Karpas-422 (cell line): ENCODE results near the gene PAQR6. TPM values are rescaled to one million over a fixed set of nuclear protein-coding genes. Genes with fewer than 3 reads are reported as not detected.
A peak's percentile ranks its signal among the peaks of the same experiment; 100 is the strongest.

Source experiments
- DNase-seq: peaks from one replicate; pipeline ENCODE4 v3.0.0-alpha.2; 2015
- H2AFZ ChIP-seq: fragments of 200-600 bp; sonication (generic); 2 replicates; pipeline ENCODE4 v1.6.1; 2014; ENCODE audit warnings: antibody characterized with exemption, low read length, mixed read lengths
- H3K27ac ChIP-seq: fragments of 200-600 bp; sonication (generic); 2 replicates; pipeline ENCODE4 v1.5.1; 2014; ENCODE audit warnings: mild to moderate bottlenecking, low read length, moderate library complexity
- H3K27me3 ChIP-seq: fragments of 200-600 bp; sonication (generic); 2 replicates; pipeline ENCODE4 v1.6.1; 2014; ENCODE audit warnings: low read length, mixed read lengths
- H3K36me3 ChIP-seq: fragments of 200-600 bp; sonication (generic); 2 replicates; pipeline ENCODE4 v1.6.1; 2014; ENCODE audit warnings: low read length, mixed read lengths; ENCODE audit not compliant: insufficient read depth
- H3K4me1 ChIP-seq: fragments of 200-600 bp; sonication (generic); 2 replicates; pipeline ENCODE4 v1.6.1; 2014; ENCODE audit warnings: mild to moderate bottlenecking, low read length, mixed read lengths
- H3K4me2 ChIP-seq: fragments of 200-600 bp; sonication (generic); 2 replicates; pipeline ENCODE4 v1.6.1; 2014; ENCODE audit warnings: low read length, low read depth, mild to moderate bottlenecking; ENCODE audit not compliant: poor library complexity, severe bottlenecking
- H3K4me3 ChIP-seq: fragments of 200-600 bp; sonication (generic); 2 replicates; pipeline ENCODE4 v1.5.1; 2014; ENCODE audit warnings: mild to moderate bottlenecking, antibody characterized with exemption, low read length, mixed read lengths
- H3K79me2 ChIP-seq: fragments of 200-600 bp; sonication (generic); 2 replicates; pipeline ENCODE4 v1.6.1; 2014; ENCODE audit warnings: mild to moderate bottlenecking, low read length, mixed read lengths
- H3K9ac ChIP-seq: fragments of 200-600 bp; sonication (generic); 2 replicates; pipeline ENCODE4 v1.6.0; 2014; ENCODE audit warnings: low read length
- H3K9me2 ChIP-seq: fragments of 200-600 bp; sonication (generic), shearing (Covaris generic); replicated peaks from 2 replicates; pipeline ENCODE4 v1.6.0; 2014; ENCODE audit warnings: mild to moderate bottlenecking, low read length, moderate library complexity; ENCODE audit not compliant: insufficient read depth
- H3K9me3 ChIP-seq: fragments of 300-700, 200-600 bp; sonication (generic); 2 replicates; pipeline ENCODE4 v1.6.1; 2014; ENCODE audit warnings: low read length, mixed read lengths
- H4K20me1 ChIP-seq: fragments of 200-600 bp; sonication (generic); 2 replicates; pipeline ENCODE4 v1.6.1; 2014; ENCODE audit warnings: mild to moderate bottlenecking, antibody characterized with exemption, low read length, low read depth; ENCODE audit not compliant: insufficient read depth
- total RNA-seq: library from RNA; depleted of rRNA; stranded (reverse); fragments of >200 nt; shearing (Covaris generic); gene quantifications from 2 replicates; pipeline ENCODE4 v1.2.3, GENCODE V29; 2014; ENCODE audit warnings: low replicate concordance; rRNA removed

PAQR6 gene
- total RNA-seq, 1 experiment from 2014 or later: 7.6 TPM

DNA sequence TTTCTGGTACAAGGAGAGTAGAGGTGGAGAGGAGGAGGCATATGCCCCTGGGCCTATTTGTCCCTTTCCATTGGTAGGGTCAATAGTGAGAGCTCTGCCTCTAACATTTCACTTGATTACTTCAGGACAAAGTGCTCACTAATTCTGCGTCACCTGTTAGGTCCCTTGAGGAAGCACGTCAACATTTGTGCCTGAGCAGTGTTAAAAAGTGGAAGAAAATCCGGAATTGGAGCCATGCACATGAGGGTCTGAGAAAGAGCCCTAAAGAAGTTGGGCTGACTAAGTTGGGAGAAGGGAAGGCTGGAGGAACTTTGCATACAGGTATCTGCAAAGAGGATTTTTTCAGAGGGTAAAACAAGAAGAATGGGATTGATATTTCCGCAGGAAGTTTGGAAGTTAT, 52.0 kb downstream of the PAQR6 start:
- H3K9me3 ChIP-seq: no peaks in the 10 kb centered on the region
- no peak overlapping the region for H3K27ac ChIP-seq
- H3K9ac ChIP-seq: peak overlapping the region; percentile 23
- H2AFZ ChIP-seq: no peak overlapping the region
- peaks cover 9% of the 10 kb centered on the region; the same call in 1 of the 2 replicates for H4K20me1 ChIP-seq
- DNase-seq: peak; percentile 55
- peaks cover 27% of the 10 kb centered on the region for H3K4me1 ChIP-seq
- H3K9me2 ChIP-seq: no peaks in the 10 kb centered on the region
- peaks cover 67% of the 10 kb centered on the region for H3K79me2 ChIP-seq
- peak overlapping the region; percentile 93; the same call in 1 of the 2 replicates for H3K4me3 ChIP-seq
- peak overlapping the region; percentile 87 for H3K4me2 ChIP-seq
- no peaks in the 10 kb centered on the region for H3K27me3 ChIP-seq
- peaks cover 13% of the 10 kb centered on the region; the same call in 1 of the 2 replicates for H3K36me3 ChIP-seq

DNA sequence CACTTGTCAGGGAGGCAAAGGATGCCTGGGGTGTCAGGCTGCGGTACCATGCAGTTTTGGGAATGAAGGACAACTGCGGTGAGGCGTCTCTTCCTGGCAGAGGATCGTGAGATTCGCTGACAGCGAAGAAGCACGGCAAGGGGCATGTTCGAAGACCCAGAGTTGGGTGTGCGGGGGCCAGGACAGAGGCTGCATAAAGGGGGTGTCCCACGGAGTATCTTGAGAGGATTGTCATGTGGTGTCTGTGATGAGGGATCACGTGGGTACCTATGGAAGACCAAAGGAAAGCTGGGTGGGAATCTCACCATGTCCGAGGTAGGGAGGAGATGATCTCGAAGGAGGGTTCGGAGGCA, 53.6 kb downstream of the PAQR6 start:
- peaks cover 9% of the 10 kb centered on the region; the same call in 1 of the 2 replicates for H4K20me1 ChIP-seq
- no peaks in the 10 kb centered on the region for H3K9me2 ChIP-seq
- H3K79me2 ChIP-seq: peaks cover 52% of the 10 kb centered on the region

DNA sequence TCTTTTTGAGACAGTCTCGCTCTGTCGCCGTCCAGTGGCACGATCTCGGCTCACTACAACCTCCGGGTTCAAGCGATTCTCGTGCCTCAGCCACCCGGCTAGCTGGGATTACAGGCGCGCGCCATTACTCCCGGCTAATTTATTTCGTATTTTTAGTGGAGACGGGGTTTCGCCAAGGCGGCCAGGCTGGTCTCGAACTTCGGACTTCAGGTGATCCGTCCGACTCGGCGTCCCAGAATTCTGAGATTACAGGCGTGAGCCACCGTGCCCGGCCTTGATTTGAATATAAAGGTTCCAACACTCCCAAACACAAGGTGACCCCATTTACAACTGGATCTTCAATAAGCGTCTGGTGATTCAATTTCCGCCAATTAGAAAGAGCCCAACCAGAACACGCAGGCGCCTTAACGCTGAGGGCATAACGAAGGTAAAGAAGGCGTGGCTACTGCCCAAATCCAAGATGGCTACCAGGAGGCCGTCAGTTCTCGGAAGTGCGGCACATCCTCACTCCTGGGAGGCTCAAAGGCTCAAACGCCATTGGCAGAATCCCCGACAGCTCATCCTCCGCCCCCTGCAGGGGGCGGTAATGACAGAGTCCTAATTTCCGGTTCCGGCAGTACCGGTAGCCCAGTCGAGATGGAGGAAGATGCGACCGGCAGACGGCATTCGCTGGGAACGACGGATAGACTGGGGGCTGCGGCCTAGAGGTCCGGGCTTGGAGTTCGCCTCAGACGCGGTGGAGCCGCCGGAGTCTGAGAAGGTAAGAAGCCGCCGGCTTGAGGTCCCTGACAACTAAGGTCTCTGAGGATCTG, 54.2 kb downstream of the PAQR6 start, which contains the start of gene SLC25A44:
TSS of gene SLC25A44 (plus strand) at position 617 of the 812 bp plus-strand sequence. CDS start 5,744 bp downstream, outside the sequence.
- H2AFZ ChIP-seq: peak within 1 kb of the TSS; percentile 30; the same call in 1 of the 2 replicates
- no peaks in the 10 kb centered on the region for H3K9me2 ChIP-seq
- H3K9me3 ChIP-seq: no peaks in the 10 kb centered on the region
- H3K4me3 ChIP-seq: peak within 1 kb of the TSS; percentile 93
- no peaks in the 10 kb centered on the region for H3K27me3 ChIP-seq
- peaks cover 9% of the 10 kb centered on the region; the same call in 1 of the 2 replicates for H4K20me1 ChIP-seq
- H3K79me2 ChIP-seq: peaks cover 46% of the 10 kb centered on the region
- peaks cover 27% of the 10 kb centered on the region for H3K4me1 ChIP-seq
- H3K36me3 ChIP-seq: peaks cover 10% of the 10 kb centered on the region; the same call in 1 of the 2 replicates
- H3K4me2 ChIP-seq: peak within 1 kb of the TSS; percentile 87
- H3K9ac ChIP-seq: peak within 1 kb of the TSS; percentile 89
- H3K27ac ChIP-seq: peak within 1 kb of the TSS; percentile 73
- DNase-seq: peak; percentile 100

More for the DNA sequence above, 53.6 kb downstream of the PAQR6 start:
- no peak overlapping the region for H3K27ac ChIP-seq
- no peaks in the 10 kb centered on the region for H3K9me3 ChIP-seq
- DNase-seq: no peak
- peak overlapping the region; percentile 93 for H3K4me3 ChIP-seq
- peaks cover 27% of the 10 kb centered on the region for H3K4me1 ChIP-seq
- H3K4me2 ChIP-seq: peak overlapping the region; percentile 87
- no peak overlapping the region for H2AFZ ChIP-seq
- H3K27me3 ChIP-seq: no peaks in the 10 kb centered on the region
- H3K9ac ChIP-seq: peak overlapping the region; percentile 89
- H3K36me3 ChIP-seq: peaks cover 8% of the 10 kb centered on the region; the same call in 1 of the 2 replicates

Other genes starting within 250 kb of the PAQR6 start
- 145 and 205 TPM in 2 replicates for gene SSR2, start 227.1 kb downstream of the PAQR6 start, total RNA-seq
- 29.1 and 37.9 TPM in 2 replicates for gene UBQLN4, start 194.3 kb downstream of the PAQR6 start, total RNA-seq
- 106 and 167 TPM in 2 replicates for gene LAMTOR2, start 193.3 kb downstream of the PAQR6 start, total RNA-seq
- not detected in 2 replicates for gene RAB25, start 186.9 kb downstream of the PAQR6 start, total RNA-seq
- gene MEX3A, start 165.6 kb downstream of the PAQR6 start, total RNA-seq: 2.3 and 2.5 TPM in 2 replicates
- 27.5 and 41.6 TPM in 2 replicates for gene LMNA, start 133.3 kb downstream of the PAQR6 start, total RNA-seq
- gene SEMA4A, start 94.5 kb downstream of the PAQR6 start, total RNA-seq: 46.7 and 66.7 TPM in 2 replicates
- 16.8 and 24.0 TPM in 2 replicates for gene SLC25A44, start 54.0 kb downstream of the PAQR6 start, total RNA-seq
- gene PMF1, start 35.0 kb downstream of the PAQR6 start, total RNA-seq: 40.1 and 51.2 TPM in 2 replicates
- 0.18 and 0.48 TPM in 2 replicates for gene BGLAP, start 5.9 kb downstream of the PAQR6 start, total RNA-seq
- 53.7 and 64.6 TPM in 2 replicates for gene SMG5, start 34.8 kb upstream of the PAQR6 start, total RNA-seq
- gene TMEM79, start 36.3 kb upstream of the PAQR6 start, total RNA-seq: 6.1 and 9.8 TPM in 2 replicates
- gene GLMP, start 47.6 kb upstream of the PAQR6 start, total RNA-seq: 17.7 and 39.1 TPM in 2 replicates
- not detected in 2 replicates for gene VHLL, start 51.3 kb upstream of the PAQR6 start, total RNA-seq
- 325 and 443 TPM in 2 replicates for gene CCT3, start 90.2 kb upstream of the PAQR6 start, total RNA-seq
- 4.5 TPM in 1 of 2 replicates, not detected in the other for gene TSACC, start 90.5 kb upstream of the PAQR6 start, total RNA-seq
- not detected in 2 replicates for gene RHBG, start 121.2 kb upstream of the PAQR6 start, total RNA-seq